ENCODE data around the gene LRRC2.
"Not testable (repeated sequence)": the region's sequence is repeated elsewhere in the genome, so short reads cannot be mapped to it uniquely, and the experiment has no call there.

GRCh38 chr3:46587268-46587667, 21.2 kb upstream of the LRRC2 start:
- TF ChIP-seq CTCF, POLR2A (IDR thresholded peaks at IDR 0.05): not testable (repeated sequence)

All from breast epithelium (tissue), 3 donors.